Measurements from ENCODE around the gene GPR6. TPM values are rescaled to one million over a fixed set of nuclear protein-coding genes. Genes with fewer than 3 reads are reported as not detected.

GPR6 gene
- total RNA-seq, 1 donor from 2014 or later: not detected

DNA sequence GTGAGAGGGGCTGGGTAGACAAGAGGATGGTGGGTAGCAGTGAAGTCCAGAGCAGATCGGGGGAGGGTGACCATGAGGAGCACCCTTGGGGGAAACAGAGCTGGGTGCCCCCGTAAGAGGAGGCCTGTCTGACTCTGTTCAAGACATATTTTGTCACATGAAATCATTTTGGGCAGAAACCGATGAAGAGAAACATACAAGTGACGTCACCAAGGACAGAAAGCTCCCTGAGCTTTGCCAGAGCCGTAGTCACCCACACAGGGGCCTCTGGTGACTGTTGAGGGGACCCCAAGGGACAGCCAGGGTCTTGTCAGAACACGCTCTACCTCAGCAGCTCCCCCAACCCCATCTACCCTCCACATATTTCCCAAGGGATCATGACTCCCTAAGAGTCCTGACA, 39.2 kb downstream of the GPR6 start:
- intact Hi-C loops (cut with DNase I): no loop called here
- Histone ChIP-seq H3K27me3 (no peaks in the 10 kb centered on the region), H3K4me1 (no peaks in the 10 kb centered on the region), H3K4me3 (no peak overlapping the region), H3K9me3 (no peaks in the 10 kb centered on the region), H3K36me3 (no peaks in the 10 kb centered on the region), H3K27ac (no peak overlapping the region)
- no peak for DNase-seq (ENCODE audit: extremely low spot score in 2 of 2)
- no peak for TF ChIP-seq POLR2A (IDR thresholded peaks at IDR 0.05)
- TF ChIP-seq POLR2AphosphoS5 (IDR thresholded peaks at IDR 0.05; ENCODE audit: insufficient read depth in 1 of 2, low read depth in 1 of 2): no peak
- TF ChIP-seq, protein P1, sequence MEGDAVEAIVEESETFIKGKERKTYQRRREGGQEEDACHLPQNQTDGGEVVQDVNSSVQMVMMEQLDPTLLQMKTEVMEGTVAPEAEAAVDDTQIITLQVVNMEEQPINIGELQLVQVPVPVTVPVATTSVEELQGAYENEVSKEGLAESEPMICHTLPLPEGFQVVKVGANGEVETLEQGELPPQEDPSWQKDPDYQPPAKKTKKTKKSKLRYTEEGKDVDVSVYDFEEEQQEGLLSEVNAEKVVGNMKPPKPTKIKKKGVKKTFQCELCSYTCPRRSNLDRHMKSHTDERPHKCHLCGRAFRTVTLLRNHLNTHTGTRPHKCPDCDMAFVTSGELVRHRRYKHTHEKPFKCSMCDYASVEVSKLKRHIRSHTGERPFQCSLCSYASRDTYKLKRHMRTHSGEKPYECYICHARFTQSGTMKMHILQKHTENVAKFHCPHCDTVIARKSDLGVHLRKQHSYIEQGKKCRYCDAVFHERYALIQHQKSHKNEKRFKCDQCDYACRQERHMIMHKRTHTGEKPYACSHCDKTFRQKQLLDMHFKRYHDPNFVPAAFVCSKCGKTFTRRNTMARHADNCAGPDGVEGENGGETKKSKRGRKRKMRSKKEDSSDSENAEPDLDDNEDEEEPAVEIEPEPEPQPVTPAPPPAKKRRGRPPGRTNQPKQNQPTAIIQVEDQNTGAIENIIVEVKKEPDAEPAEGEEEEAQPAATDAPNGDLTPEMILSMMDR (IDR thresholded peaks at IDR 0.05): no peak

DNA sequence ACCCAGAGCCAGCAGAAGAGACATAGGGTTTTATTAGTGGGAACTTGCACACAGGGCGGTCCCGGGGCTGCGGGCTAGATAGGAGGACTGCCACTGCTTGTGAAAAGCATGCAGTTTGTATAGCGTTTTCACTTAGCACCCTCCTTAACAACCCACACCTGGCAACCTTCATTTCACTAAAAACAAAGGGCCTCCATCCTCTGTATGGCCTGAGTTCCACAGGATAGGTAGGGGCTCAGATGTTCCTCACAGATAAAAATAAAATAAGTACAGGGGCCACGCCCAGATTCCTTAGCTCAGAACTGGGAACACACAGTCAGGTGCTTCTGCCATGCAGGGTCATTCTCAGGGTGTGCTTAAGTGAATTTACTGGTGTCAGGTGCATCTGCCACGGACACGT, 39.8 kb downstream of the GPR6 start:
- H3K27me3 ChIP-seq: no peaks in the 10 kb centered on the region
- no peak overlapping the region for H3K4me3 ChIP-seq
- TF ChIP-seq POLR2A (IDR thresholded peaks at IDR 0.05) (no peak), POLR2AphosphoS5 (IDR thresholded peaks at IDR 0.05; ENCODE audit: insufficient read depth in 1 of 2, low read depth in 1 of 2) (no peak)
- TF ChIP-seq, protein P1 (IDR thresholded peaks at IDR 0.05): no peak
- no peak overlapping the region for H3K27ac ChIP-seq
- DNase-seq (ENCODE audit: extremely low spot score in 2 of 2): no peak
- intact Hi-C loops (cut with DNase I): no loop called here
- no peaks in the 10 kb centered on the region for H3K4me1 ChIP-seq
- no peaks in the 10 kb centered on the region for H3K36me3 ChIP-seq
- H3K9me3 ChIP-seq: no peaks in the 10 kb centered on the region

DNA sequence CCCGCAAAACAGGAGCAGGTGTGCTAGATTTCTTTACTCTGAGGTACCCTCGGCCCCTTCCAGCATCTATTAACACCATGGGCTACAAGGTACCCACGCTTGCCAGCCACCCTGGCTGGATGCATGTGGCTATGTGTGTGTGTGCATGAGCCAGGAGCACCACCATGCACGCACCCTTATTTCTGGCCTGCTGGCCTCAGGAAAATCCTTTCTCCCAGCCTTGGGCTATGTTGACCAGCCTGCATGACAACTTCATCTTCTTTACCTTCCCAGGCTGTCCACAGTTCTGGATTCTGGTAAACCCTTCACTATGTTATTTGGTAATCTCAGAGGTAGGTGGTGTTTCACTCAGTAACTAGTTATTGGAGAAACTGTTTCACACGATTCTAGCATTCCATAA, 40.4 kb downstream of the GPR6 start:
- TF ChIP-seq POLR2AphosphoS5 (IDR thresholded peaks at IDR 0.05; ENCODE audit: insufficient read depth in 1 of 2, low read depth in 1 of 2): no peak
- TF ChIP-seq, protein P1 (IDR thresholded peaks at IDR 0.05): no peak
- no peak for TF ChIP-seq POLR2A (IDR thresholded peaks at IDR 0.05)
- no peak for DNase-seq (ENCODE audit: extremely low spot score in 2 of 2)
- intact Hi-C loops (cut with DNase I): no loop called here

DNA sequence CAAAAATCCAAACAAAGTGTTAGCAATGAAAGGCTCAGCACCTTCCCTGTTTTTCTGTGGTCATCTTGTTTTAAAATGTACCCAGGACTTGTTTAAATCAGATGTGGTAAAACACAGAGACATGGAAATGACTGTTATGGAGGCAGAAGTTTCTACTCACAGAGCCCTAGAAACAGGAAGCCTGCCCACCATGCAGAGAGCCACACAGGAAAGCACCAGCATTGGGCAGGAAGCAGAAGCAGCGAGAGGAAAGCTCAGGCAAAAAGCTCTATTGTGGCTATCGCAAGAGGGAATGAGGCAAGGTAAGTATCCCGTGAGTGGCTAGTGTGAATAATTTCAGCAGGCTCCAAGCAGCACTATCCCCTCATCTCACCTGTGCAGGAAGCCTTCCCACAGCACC, 42.8 kb downstream of the GPR6 start:
- Histone ChIP-seq H3K4me1 (no peaks in the 10 kb centered on the region), H3K4me3 (no peak overlapping the region), H3K27ac (no peak overlapping the region), H3K27me3 (no peaks in the 10 kb centered on the region), H3K36me3 (no peaks in the 10 kb centered on the region), H3K9me3 (no peaks in the 10 kb centered on the region)
- intact Hi-C loops (cut with DNase I): no loop called here
- DNase-seq (ENCODE audit: extremely low spot score in 2 of 2): no peak
- TF ChIP-seq POLR2AphosphoS5 (IDR thresholded peaks at IDR 0.05; ENCODE audit: insufficient read depth in 1 of 2, low read depth in 1 of 2) (no peak), POLR2A (IDR thresholded peaks at IDR 0.05) (no peak)
- TF ChIP-seq, protein P1 (IDR thresholded peaks at IDR 0.05): no peak

More for the DNA sequence above, 40.4 kb downstream of the GPR6 start:
- no peaks in the 10 kb centered on the region for H3K9me3 ChIP-seq
- H3K4me3 ChIP-seq: no peak overlapping the region
- H3K4me1 ChIP-seq: no peaks in the 10 kb centered on the region
- no peak overlapping the region for H3K27ac ChIP-seq
- no peaks in the 10 kb centered on the region for H3K36me3 ChIP-seq
- H3K27me3 ChIP-seq: no peaks in the 10 kb centered on the region

DNA sequence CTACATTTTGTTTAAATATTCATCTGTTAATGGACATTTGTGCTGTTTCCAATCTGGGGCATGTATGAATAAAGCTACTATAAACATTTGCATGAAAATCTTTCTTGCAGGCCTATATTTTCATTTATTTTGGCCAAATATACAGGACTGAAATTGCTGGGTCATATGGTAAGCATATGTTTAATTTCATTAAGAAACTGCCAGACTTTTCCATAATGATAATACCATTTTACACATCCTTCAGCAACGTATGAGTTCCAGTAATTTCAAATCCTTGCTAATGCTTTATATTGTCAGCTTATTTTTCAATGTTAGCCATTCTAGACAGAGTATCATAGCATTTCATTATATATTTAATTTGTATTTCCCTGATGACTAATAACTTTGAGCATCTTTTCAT, 51.0 kb downstream of the GPR6 start:
- no peak for DNase-seq (ENCODE audit: extremely low spot score in 2 of 2)
- Histone ChIP-seq H3K27ac (no peak overlapping the region), H3K4me1 (no peaks in the 10 kb centered on the region), H3K9me3 (no peaks in the 10 kb centered on the region), H3K27me3 (no peaks in the 10 kb centered on the region), H3K36me3 (no peaks in the 10 kb centered on the region), H3K4me3 (no peak overlapping the region)
- intact Hi-C loops (cut with DNase I): no loop called here
- TF ChIP-seq POLR2A (IDR thresholded peaks at IDR 0.05): no peak
- TF ChIP-seq, protein P1 (IDR thresholded peaks at IDR 0.05): no peak
- no peak for TF ChIP-seq POLR2AphosphoS5 (IDR thresholded peaks at IDR 0.05; ENCODE audit: insufficient read depth in 1 of 2, low read depth in 1 of 2)

Other genes starting within 250 kb of the GPR6 start
- gene WASF1, start 201.4 kb downstream of the GPR6 start, total RNA-seq: 20.1 TPM
- gene CDC40, start 202.1 kb downstream of the GPR6 start, total RNA-seq: 17.4 TPM

All from vagina (tissue), 2 donors.